Astrocyte (in vitro differentiated cells and primary cell): ENCODE results near the gene C19orf33. TPM values are rescaled to one million over a fixed set of nuclear protein-coding genes. Genes with fewer than 3 reads are reported as not detected.

ENCODE experiments used
- DNase-seq: peaks from one replicate; pipeline ENCODE4 v3.0.0-alpha.2; 2010; ENCODE audit warnings: low read depth
- FAIRE-seq: peaks from 2 replicates; lab custom pipeline; 2011; peaks lifted over from hg19 to GRCh38; lab: Jason Lieb, UNC
- H2AFZ ChIP-seq: 2 replicates; pipeline ENCODE4 v1.6.0; 2012; ENCODE audit warnings: low read depth, low read length, inconsistent platforms
- H3K27ac ChIP-seq: 2 replicates; pipeline ENCODE4 v1.5.1; 2011; ENCODE audit warnings: low read depth, low read length, inconsistent platforms
- H3K27me3 ChIP-seq: 2 replicates; pipeline ENCODE4 v1.6.0; 2011; ENCODE audit warnings: low read length, inconsistent platforms; ENCODE audit not compliant: insufficient read depth
- H3K36me3 ChIP-seq: 2 replicates; pipeline ENCODE4 v1.5.1; 2011; ENCODE audit warnings: low read length, inconsistent platforms; ENCODE audit not compliant: insufficient read depth
- H3K4me1 ChIP-seq: 2 replicates; pipeline ENCODE4 v1.5.1; 2011; ENCODE audit warnings: low read length, inconsistent platforms; ENCODE audit not compliant: insufficient read depth
- H3K4me2 ChIP-seq: 2 replicates; pipeline ENCODE4 v1.6.0; 2012; ENCODE audit warnings: low read length, inconsistent platforms
- H3K4me3 ChIP-seq: 2 replicates; pipeline ENCODE4 v1.5.1; 2011; ENCODE audit warnings: low read depth, mild to moderate bottlenecking, low read length, inconsistent platforms; ENCODE audit not compliant: insufficient read depth
- H3K79me2 ChIP-seq: 2 replicates; pipeline ENCODE4 v1.6.0; 2012; ENCODE audit warnings: mild to moderate bottlenecking, low read length, inconsistent platforms; ENCODE audit not compliant: insufficient read depth
- H3K9ac ChIP-seq: 2 replicates; pipeline ENCODE4 v1.6.0; 2012; ENCODE audit warnings: mild to moderate bottlenecking, low read length, inconsistent platforms
- H3K9me3 ChIP-seq: 2 replicates; pipeline ENCODE4 v1.5.1; 2012; ENCODE audit warnings: low read depth, mild to moderate bottlenecking, low read length, inconsistent platforms; ENCODE audit not compliant: insufficient read depth
- H4K20me1 ChIP-seq: 2 replicates; pipeline ENCODE4 v1.6.0; 2012; ENCODE audit warnings: low read length, inconsistent platforms; ENCODE audit not compliant: insufficient read depth
- H3K27ac Mint-ChIP-seq: one replicate; pipeline ENCODE4 v1.8.0; 2021; ENCODE audit warnings: mild to moderate bottlenecking, mixed read lengths; ENCODE audit not compliant: unreplicated experiment
- H3K27me3 Mint-ChIP-seq: one replicate; pipeline ENCODE4 v1.8.0; 2021; ENCODE audit warnings: low read depth, mixed read lengths; ENCODE audit not compliant: unreplicated experiment
- H3K36me3 Mint-ChIP-seq: one replicate; pipeline ENCODE4 v1.8.0; 2021; ENCODE audit warnings: low read depth, mixed read lengths; ENCODE audit not compliant: unreplicated experiment
- H3K4me1 Mint-ChIP-seq: one replicate; pipeline ENCODE4 v1.8.0; 2021; ENCODE audit warnings: low read depth, mixed read lengths; ENCODE audit not compliant: unreplicated experiment
- H3K4me3 Mint-ChIP-seq: one replicate; pipeline ENCODE4 v1.8.0; 2021; ENCODE audit warnings: mild to moderate bottlenecking, moderate library complexity, mixed read lengths; ENCODE audit not compliant: unreplicated experiment
- H3K9me3 Mint-ChIP-seq: one replicate; pipeline ENCODE4 v1.8.0; 2021; ENCODE audit warnings: mild to moderate bottlenecking, mixed read lengths; ENCODE audit not compliant: unreplicated experiment
- CTCF ChIP-seq: IDR thresholded peaks from 2 replicates; pipeline ENCODE4 v1.5.1; 2011; ENCODE audit warnings: low read depth, mild to moderate bottlenecking, inconsistent platforms, low read length, moderate library complexity; ENCODE audit not compliant: insufficient read depth
- EZH2 ChIP-seq: IDR thresholded peaks from 2 replicates; pipeline ENCODE4 v1.6.1; 2012; ENCODE audit warnings: mild to moderate bottlenecking, low read length, inconsistent platforms; ENCODE audit not compliant: insufficient read depth
- total RNA-seq: library from RNA; stranded (reverse); gene quantifications from 2 replicates; pipeline ENCODE4 v1.2.1, GENCODE V29; 2021

The C19orf33 gene
- total RNA-seq, 1 donor from 2014 or later = 5.8 TPM

- H3K27ac Mint-ChIP-seq = no peak overlapping the region
- Histone ChIP-seq H3K36me3 (no peaks in the 10 kb centered on the region), H3K27me3 (no peaks in the 10 kb centered on the region), H3K4me2 (no peak overlapping the region), H3K79me2 (peaks cover 15% of the 10 kb centered on the region), H4K20me1 (peaks cover 15% of the 10 kb centered on the region), H3K9ac (no peak overlapping the region), H3K4me1 (peaks cover 6% of the 10 kb centered on the region), H3K4me3 (no peak overlapping the region), H3K9me3 (no peaks in the 10 kb centered on the region), H3K27ac (no peak overlapping the region), H2AFZ (no peak overlapping the region)
- peaks cover 9% of the 10 kb centered on the region for H3K4me1 Mint-ChIP-seq
- no peak overlapping the region for H3K4me3 Mint-ChIP-seq
- FAIRE-seq = no peak
- DNase-seq = no peak
- no peak for TF ChIP-seq EZH2
- no peak for TF ChIP-seq CTCF
- H3K9me3 Mint-ChIP-seq = no peaks in the 10 kb centered on the region
- H3K36me3 Mint-ChIP-seq = peaks cover 8% of the 10 kb centered on the region
- H3K27me3 Mint-ChIP-seq = no peaks in the 10 kb centered on the region
These were observed 3.0 kb downstream of the C19orf33 start for GRCh38 chr19:38307076-38307475.

- Mint-ChIP-seq H3K36me3 (peaks cover 9% of the 10 kb centered on the region), H3K4me3 (no peak overlapping the region), H3K9me3 (no peaks in the 10 kb centered on the region), H3K27ac (no peak overlapping the region), H3K4me1 (peaks cover 8% of the 10 kb centered on the region), H3K27me3 (no peaks in the 10 kb centered on the region)
- no peak overlapping the region for H3K27ac ChIP-seq
- no peaks in the 10 kb centered on the region for H3K9me3 ChIP-seq
- H3K36me3 ChIP-seq = no peaks in the 10 kb centered on the region
- no peak for FAIRE-seq
- no peak overlapping the region for H3K9ac ChIP-seq
- H3K79me2 ChIP-seq = peaks cover 20% of the 10 kb centered on the region
- H3K4me1 ChIP-seq = peaks cover 6% of the 10 kb centered on the region
- no peak overlapping the region for H3K4me3 ChIP-seq
- no peak overlapping the region for H3K4me2 ChIP-seq
- no peak for TF ChIP-seq CTCF
- no peak for TF ChIP-seq EZH2
- H3K27me3 ChIP-seq = no peaks in the 10 kb centered on the region
- no peak overlapping the region for H2AFZ ChIP-seq
- no peak for DNase-seq
- peaks cover 20% of the 10 kb centered on the region for H4K20me1 ChIP-seq
These were observed 3.5 kb downstream of the C19orf33 start for GRCh38 chr19:38307597-38307996.

- DNase-seq (no peak), FAIRE-seq (no peak)
- H3K79me2 ChIP-seq = peaks cover 23% of the 10 kb centered on the region
- peak overlapping the region; percentile 40 for H3K4me3 Mint-ChIP-seq
- no peak overlapping the region for H3K4me2 ChIP-seq
- peaks cover 23% of the 10 kb centered on the region for H4K20me1 ChIP-seq
- H3K9me3 Mint-ChIP-seq = no peaks in the 10 kb centered on the region
- peaks cover 9% of the 10 kb centered on the region for H3K36me3 Mint-ChIP-seq
- H3K9ac ChIP-seq = no peak overlapping the region
- no peaks in the 10 kb centered on the region for H3K36me3 ChIP-seq
- no peak overlapping the region for H3K27ac ChIP-seq
- no peaks in the 10 kb centered on the region for H3K9me3 ChIP-seq
- no peak overlapping the region for H2AFZ ChIP-seq
- no peak overlapping the region for H3K27ac Mint-ChIP-seq
- H3K27me3 ChIP-seq = no peaks in the 10 kb centered on the region
- peaks cover 6% of the 10 kb centered on the region for H3K4me1 Mint-ChIP-seq
- peaks cover 6% of the 10 kb centered on the region for H3K4me1 ChIP-seq
- no peak overlapping the region for H3K4me3 ChIP-seq
- no peak for TF ChIP-seq EZH2
- no peak for TF ChIP-seq CTCF
- no peaks in the 10 kb centered on the region for H3K27me3 Mint-ChIP-seq
These were observed 4.1 kb downstream of the C19orf33 start for GRCh38 chr19:38308006-38308766.
